ENCODE data around the gene USP25. TPM values are rescaled to one million over a fixed set of nuclear protein-coding genes. Genes with fewer than 3 reads are reported as not detected.

USP25 gene
- total RNA-seq, 2 donors from 2014 or later: 32.0 to 43.5 TPM

GRCh38 chr21:15744926-15745325 is 15.1 kb downstream of the USP25 start:
- ATAC-seq (ENCODE audit: insufficient number of reproducible peaks, low FRiP score, low read depth) (no peak), DNase-seq (ENCODE audit: low spot score) (no peak)
- H3K4me1 ChIP-seq (ENCODE audit: control insufficient read depth in 1 of 2, low read depth in 2 of 2): peaks cover 11 to 24% of the 10 kb centered on the region in 2 donors
- H3K36me3 ChIP-seq: no peaks in the 10 kb centered on the region
- no peaks in the 10 kb centered on the region for H3K9me3 ChIP-seq
- TF ChIP-seq, protein P1, sequence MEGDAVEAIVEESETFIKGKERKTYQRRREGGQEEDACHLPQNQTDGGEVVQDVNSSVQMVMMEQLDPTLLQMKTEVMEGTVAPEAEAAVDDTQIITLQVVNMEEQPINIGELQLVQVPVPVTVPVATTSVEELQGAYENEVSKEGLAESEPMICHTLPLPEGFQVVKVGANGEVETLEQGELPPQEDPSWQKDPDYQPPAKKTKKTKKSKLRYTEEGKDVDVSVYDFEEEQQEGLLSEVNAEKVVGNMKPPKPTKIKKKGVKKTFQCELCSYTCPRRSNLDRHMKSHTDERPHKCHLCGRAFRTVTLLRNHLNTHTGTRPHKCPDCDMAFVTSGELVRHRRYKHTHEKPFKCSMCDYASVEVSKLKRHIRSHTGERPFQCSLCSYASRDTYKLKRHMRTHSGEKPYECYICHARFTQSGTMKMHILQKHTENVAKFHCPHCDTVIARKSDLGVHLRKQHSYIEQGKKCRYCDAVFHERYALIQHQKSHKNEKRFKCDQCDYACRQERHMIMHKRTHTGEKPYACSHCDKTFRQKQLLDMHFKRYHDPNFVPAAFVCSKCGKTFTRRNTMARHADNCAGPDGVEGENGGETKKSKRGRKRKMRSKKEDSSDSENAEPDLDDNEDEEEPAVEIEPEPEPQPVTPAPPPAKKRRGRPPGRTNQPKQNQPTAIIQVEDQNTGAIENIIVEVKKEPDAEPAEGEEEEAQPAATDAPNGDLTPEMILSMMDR (IDR thresholded peaks at IDR 0.05): no peak
- H3K27ac ChIP-seq: no peak overlapping the region
- no peak overlapping the region for H3K4me3 ChIP-seq
- H3K27me3 ChIP-seq (replicated peaks; ENCODE audit: insufficient read depth): no peaks in the 10 kb centered on the region

DNA sequence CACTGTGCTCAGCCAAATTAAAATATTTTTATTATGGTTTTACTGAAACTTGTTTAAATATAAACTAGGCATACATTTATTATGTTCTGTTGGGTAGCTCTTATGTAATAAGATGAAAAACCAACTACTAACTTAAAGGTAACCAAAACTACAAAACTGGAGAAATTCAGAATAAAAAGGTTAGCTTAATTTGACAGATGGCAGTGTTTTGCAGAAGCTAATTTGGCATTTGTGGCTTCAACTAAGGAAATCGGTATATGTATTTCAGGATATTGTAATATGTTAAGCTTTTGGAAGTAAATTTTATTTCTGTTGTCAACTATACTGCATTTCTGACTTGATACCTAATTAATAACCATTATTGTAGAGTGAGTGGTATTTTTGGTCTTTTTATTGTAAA is 18.8 kb downstream of the USP25 start:
- TF ChIP-seq, protein P1 (IDR thresholded peaks at IDR 0.05): no peak
- ATAC-seq (ENCODE audit: insufficient number of reproducible peaks, low FRiP score, low read depth) (no peak), DNase-seq (ENCODE audit: low spot score) (no peak)
- Histone ChIP-seq H3K4me3 (no peak overlapping the region), H3K9me3 (no peaks in the 10 kb centered on the region), H3K36me3 (no peaks in the 10 kb centered on the region), H3K27me3 (replicated peaks; ENCODE audit: insufficient read depth) (no peaks in the 10 kb centered on the region), H3K27ac (no peak overlapping the region), H3K4me1 (ENCODE audit: control insufficient read depth in 1 of 2, low read depth in 2 of 2) (peaks cover 16 to 17% of the 10 kb centered on the region in 2 donors)

DNA sequence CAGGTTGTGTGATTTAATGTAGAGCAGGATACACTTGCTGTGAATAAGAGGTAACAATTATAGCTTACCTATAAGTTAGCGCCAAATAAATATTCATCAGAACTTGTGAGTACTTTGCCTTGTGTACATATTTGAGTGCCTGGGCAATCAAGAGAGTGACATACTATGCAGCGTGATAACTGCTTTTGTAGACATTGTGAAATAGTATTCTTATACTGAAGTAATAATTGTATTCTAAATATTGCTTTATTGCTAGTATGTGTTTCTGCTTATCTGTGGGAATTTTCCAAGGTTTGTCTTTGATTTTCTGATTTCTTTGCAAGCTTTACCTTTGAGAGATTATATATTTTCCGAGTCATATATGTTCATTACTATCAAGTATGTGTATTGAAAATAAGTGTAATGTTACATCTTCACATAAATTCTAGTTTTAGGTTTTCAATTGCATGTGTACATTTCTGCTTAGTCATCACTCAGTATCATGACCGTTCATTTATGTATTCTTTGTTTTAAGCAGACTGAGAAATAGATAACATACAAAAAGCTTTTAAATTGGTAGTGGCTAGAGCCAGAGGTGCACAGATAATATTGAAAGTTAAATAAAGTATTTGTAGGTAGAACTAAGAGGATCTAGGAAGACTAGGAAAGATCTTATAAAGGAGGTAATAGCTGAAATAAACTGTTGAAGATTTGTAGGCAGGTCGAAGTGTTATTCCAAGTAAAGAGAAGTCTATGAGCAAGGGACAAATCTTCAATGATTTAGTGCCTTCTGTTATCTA is 19.5 kb downstream of the USP25 start:
- TF ChIP-seq, protein P1 (IDR thresholded peaks at IDR 0.05): no peak
- H3K27ac ChIP-seq: no peak overlapping the region
- no peaks in the 10 kb centered on the region for H3K27me3 ChIP-seq (replicated peaks; ENCODE audit: insufficient read depth)
- no peak overlapping the region for H3K4me3 ChIP-seq
- H3K9me3 ChIP-seq: no peaks in the 10 kb centered on the region
- H3K4me1 ChIP-seq (ENCODE audit: control insufficient read depth in 1 of 2, low read depth in 2 of 2): peaks cover 23 to 24% of the 10 kb centered on the region in 2 donors
- DNase-seq (ENCODE audit: low spot score): no peak
- no peaks in the 10 kb centered on the region for H3K36me3 ChIP-seq
- ATAC-seq (ENCODE audit: insufficient number of reproducible peaks, low FRiP score, low read depth): no peak

DNA sequence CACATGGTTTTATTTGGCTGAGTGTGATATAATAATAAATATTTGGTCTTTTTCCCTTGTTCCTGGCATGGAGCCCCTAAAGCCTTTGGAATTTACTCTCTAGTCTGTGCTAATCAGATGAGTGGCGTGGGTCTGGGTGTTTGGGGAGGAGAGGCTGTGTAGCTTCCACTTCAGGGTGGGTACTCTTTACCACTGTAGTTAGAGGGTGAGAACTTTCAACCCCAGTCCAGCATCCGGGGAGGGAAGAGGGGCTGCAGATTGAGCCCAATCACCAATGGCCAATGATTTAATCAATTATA is 20.0 kb downstream of the USP25 start:
- ATAC-seq (ENCODE audit: insufficient number of reproducible peaks, low FRiP score, low read depth) (no peak), DNase-seq (ENCODE audit: low spot score) (no peak)
- H3K9me3 ChIP-seq: no peaks in the 10 kb centered on the region
- peaks cover 28% of the 10 kb centered on the region in 2 donors for H3K4me1 ChIP-seq (ENCODE audit: control insufficient read depth in 1 of 2, low read depth in 2 of 2)
- TF ChIP-seq, protein P1 (IDR thresholded peaks at IDR 0.05): no peak
- no peaks in the 10 kb centered on the region for H3K36me3 ChIP-seq
- no peak overlapping the region for H3K27ac ChIP-seq
- H3K4me3 ChIP-seq: no peak overlapping the region
- H3K27me3 ChIP-seq (replicated peaks; ENCODE audit: insufficient read depth): no peaks in the 10 kb centered on the region

- H3K4me1 ChIP-seq (ENCODE audit: control insufficient read depth in 1 of 2, low read depth in 2 of 2): peaks cover 30 to 32% of the 10 kb centered on the region in 2 donors
- DNase-seq (ENCODE audit: low spot score) (no peak), ATAC-seq (ENCODE audit: insufficient number of reproducible peaks, low FRiP score, low read depth) (no peak)
- H3K36me3 ChIP-seq: no peaks in the 10 kb centered on the region
- no peak overlapping the region for H3K27ac ChIP-seq
- H3K9me3 ChIP-seq: no peaks in the 10 kb centered on the region
- TF ChIP-seq, protein P1 (IDR thresholded peaks at IDR 0.05): no peak
- no peak overlapping the region for H3K4me3 ChIP-seq
- no peaks in the 10 kb centered on the region for H3K27me3 ChIP-seq (replicated peaks; ENCODE audit: insufficient read depth)
These were observed 21.3 kb downstream of the USP25 start for GRCh38 chr21:15751037-15751436.

All from thoracic aorta (tissue), 2 donors.